Stimulated activated naive CD4-positive, alpha-beta T cell treated with Interleukin-2 at 50 U/mL for 16 hours (primary cell): ENCODE measurements around the gene CREBZF.
A peak's percentile ranks its signal among the peaks of the same experiment; 100 is the strongest.
"Not testable (repeated sequence)": the region's sequence is repeated elsewhere in the genome, so short reads cannot be mapped to it uniquely, and the experiment has no call there.

Experiments used
- DNase-seq: peaks from one replicate; lab custom pipeline; 2025; lab: John Stamatoyannopoulos, UW

The CREBZF gene

DNA sequence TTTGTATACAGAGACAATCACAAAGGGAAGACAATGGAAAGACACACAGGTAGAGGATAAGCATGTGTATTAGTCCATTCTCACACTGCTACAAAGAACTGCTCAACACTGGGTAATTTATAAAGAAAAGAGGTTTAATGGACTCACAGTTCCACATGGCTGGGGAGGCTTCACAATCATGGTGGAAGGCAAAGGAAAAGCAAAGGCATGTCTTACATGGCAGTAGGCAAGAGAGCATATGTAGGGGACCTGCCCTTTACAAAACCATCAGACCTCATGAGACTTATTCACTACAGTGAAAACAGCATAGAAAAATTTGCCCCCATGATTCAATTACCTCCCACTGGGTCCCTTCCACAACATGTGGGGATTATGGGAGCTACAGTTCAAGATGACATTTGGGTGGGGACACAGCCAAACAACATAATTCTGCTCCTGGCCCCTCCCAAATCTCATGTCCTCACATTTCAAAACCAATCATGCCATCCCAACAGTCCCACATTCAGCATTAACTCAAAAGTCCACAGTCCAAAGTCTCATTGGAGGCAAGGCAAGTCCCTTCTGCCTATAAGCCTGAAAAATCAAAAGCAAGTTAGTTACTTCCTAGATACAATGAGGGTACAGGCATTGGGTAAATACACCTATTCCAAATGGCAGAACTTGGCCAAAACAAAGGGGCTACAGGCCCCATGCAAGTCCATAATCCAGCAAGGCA is 6.2 kb upstream of the CREBZF start:
- DNase-seq, result not testable (repeated sequence)

DNA sequence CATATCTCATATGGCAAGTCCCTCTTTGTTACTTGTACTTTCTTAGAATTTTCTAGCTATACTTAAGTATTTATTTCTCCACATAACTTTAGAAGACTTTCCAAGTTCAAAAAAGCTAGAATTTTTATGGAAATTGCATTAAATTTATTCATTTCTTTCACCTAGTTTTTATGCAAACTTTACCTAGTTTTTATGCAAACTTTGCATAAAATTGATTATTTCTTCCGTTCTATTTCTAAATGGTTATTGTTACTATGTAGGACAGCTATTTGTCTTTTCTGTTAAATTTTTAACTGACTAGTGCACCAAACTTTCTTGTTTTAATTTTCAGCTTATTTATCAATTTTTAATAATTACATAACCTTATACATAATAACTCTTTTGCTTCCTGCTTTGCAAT is 3.2 kb upstream of the CREBZF start:
- DNase-seq, result no peak

DNA sequence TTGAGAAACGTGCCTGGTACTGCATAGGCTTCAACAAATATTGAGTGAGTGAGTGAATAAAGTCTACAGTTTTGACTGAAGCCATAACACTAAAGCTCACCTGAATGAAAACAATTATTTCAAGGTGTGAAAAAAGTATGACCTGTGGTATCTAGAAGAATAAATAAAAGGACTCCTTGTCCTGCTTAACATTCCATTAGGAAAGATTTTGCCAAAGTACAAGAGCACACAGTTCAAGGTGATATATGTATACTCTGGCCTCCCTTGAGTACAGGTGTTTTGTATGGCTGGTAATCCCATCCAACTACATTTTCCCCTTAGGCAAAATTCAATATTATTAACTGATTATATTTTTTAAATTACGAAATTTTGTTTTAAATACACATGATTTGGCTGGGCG is 1.8 kb upstream of the CREBZF start:
- no peak for DNase-seq

DNA sequence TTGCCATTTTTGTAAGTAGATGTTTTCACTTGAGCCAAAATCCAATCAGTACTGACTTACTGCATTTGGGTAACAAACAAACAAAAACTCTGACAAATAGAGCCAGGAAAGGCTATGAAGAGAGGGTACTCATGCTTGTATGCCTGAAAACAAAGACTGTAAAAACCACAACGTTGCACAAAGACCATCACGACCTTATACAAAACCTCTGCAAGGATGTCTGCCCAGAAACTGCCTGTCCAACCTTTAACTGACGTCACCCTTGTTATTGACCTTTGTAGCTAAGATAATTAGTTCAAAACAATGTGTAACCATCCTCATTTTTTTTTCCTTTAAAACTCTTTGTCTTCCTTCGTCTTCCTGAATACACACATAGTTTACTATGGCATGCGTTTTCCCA is 804 bp upstream of the CREBZF start:
- DNase-seq, result no peak

DNA sequence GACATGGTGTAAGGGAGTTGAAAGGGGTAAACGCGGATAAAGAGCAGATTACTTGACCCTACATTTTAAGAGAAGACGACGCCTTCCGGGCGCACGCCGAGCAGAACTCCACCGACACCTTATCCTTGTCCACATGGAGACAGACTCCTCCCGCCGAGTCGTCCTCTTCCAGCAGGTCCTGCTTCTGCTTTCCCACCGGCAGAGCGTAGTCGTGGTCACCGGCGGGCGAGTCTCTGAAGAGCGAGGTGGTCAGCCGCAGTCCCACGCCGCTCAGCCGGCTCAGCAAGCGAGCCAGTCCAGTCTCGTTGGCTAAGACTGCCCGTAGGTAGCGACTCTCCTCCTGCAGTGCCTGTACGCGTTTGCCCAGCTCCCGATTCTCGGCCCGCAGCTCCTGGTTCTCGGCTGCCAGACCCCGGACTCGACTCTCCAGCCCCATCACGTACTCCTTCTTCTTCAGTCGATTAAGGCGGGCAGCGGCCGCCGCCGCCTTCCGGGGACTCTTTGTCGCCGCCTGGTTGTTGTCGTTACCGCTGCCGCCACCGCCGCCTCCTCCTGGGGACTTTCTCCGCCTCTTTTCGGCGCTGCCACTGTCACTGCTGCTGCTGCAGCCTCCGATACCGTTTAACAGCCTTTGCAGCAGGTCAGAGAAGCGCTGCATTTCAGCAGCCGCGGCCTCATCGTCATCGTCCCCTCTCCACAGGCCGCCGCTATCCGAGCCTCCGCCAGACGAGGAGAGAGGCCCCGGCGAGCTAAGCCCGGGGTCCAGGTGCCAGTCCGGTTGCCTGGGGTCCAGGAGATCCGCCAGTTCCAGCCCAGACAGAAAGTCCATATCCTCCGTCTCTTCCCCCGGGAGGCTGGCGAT is 945 bp downstream of the CREBZF start:
- DNase-seq, result peak; percentile 89

- DNase-seq, result no peak
Observed at GRCh38 chr11:85663080-85663752, 1.7 kb downstream of the CREBZF start.

- DNase-seq, result no peak
Observed at GRCh38 chr11:85661972-85662664, 2.8 kb downstream of the CREBZF start.

DNA sequence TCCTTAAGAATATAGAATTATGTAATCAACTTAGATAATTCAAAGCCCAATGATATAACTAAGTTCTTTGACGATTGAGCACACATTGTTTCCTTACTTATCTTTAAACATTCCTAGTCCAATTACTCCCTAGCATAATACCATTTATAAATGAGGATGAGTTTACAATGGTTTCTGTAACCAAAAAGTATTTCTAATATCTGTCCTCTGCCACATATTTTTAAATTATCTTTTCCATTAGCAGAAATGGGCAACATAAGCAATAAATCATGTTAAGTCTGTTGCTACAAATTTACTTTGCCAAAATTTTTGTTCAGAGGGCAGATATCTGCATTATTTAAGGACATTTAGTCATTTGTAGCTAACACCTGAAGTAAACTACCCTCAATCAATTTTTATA is 6.7 kb downstream of the CREBZF start:
- DNase-seq, result no peak

- DNase-seq, result no peak
Observed at GRCh38 chr11:85656777-85657176, 8.2 kb downstream of the CREBZF start.

DNA sequence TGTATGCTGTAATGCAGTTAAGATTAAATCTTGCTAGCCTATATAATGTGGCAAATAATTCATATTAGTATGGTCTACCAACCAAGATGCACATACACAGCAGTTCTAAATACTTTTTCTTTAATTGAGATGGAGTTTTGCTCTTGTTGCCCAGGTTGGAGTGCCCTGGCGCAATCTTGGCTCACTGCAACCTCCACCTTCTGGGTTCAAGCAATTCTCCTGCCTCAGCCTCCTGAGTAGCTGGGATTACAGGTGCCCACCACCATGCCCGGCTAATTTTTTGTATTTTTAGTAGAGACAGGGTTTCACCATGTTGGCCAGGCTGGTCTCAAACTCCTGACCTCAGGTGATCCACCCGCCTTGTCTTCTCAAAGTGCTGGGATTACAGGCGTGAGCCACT is 10.6 kb downstream of the CREBZF start:
- not testable (repeated sequence) for DNase-seq

- DNase-seq, result no peak
Observed at GRCh38 chr11:85652786-85653447, 12.0 kb downstream of the CREBZF start.

- DNase-seq, result no peak
Observed at GRCh38 chr11:85651118-85651517, 13.8 kb downstream of the CREBZF start.

DNA sequence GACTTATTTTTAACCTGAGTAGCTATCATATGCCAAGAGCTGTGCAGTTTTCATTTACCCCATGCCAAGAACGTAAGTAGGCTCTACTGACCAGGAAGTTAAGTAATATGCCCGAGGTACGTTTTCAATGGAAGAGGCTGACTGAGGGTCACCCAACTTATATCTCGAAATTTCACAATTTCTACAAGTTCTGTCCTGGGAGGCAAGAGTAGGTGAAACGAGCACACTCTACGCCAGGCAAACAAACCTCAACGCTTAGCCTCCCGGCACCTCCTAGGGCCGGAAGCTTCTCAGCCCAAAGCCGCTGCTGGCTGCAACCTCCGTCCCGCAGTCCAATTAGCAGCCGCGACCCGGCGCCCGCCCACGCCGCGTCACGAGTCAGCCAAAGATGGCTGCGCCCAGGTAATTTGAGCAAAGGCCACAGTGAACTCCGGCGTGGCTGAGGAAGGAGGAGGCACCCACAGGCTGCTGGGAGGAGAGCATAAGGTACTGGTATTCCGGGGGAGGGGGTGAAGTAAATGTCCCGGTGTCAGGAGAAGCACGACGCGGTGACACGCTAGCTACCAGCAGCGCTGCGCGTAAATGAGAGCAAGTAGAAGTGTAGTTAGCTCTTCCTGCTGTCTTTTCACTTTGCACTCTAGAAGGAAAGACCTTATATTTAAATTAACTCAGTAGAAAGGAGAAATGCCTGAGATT is 17.2 kb downstream of the CREBZF start, which contains the start of gene TMEM126A:
TMEM126A (plus strand) TSS at position 364 of the 696 bp plus-strand sequence. CDS start 2,289 bp downstream, outside the sequence.
- peak; percentile 90 for DNase-seq

DNA sequence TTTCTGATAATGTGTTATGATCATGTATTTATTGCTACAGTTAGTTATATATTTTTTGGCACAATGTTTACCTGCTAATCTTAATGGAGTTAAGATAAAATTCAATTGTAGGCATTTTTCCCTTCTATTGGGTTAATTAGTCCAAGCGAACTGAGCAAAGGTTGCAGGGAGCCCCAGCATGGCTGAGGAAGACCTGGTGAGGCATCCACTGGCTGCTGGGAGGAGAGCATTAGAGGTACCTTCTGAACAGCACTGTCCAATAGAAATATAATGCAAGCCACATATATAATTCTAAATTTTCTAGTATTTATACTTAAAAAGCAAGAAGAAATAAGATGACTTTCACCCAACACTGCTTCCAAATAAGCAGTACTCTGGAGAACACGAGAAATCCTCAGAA is 17.9 kb downstream of the CREBZF start:
- no peak for DNase-seq

- DNase-seq, result no peak
Observed at GRCh38 chr11:85643191-85643614, 21.7 kb downstream of the CREBZF start.

DNA sequence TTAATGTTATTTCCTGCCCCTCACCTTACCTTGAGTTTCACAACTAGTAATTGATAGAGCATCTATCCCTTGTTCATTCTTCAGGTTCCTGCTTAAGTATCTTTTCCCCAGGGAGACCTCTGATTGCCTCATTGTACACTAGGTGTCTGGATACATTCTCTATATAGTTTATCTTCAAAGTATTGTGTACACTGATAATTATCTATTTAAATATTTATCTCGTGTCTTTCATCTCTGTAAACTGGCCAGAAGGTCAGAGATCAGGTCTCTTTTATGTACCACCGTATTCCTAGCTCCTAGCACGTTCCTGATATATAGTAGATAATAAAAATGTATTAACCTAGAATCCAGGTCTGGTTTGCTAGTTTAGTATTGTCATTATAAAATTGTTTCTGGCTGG is 30.2 kb downstream of the CREBZF start:
- no peak for DNase-seq

DNA sequence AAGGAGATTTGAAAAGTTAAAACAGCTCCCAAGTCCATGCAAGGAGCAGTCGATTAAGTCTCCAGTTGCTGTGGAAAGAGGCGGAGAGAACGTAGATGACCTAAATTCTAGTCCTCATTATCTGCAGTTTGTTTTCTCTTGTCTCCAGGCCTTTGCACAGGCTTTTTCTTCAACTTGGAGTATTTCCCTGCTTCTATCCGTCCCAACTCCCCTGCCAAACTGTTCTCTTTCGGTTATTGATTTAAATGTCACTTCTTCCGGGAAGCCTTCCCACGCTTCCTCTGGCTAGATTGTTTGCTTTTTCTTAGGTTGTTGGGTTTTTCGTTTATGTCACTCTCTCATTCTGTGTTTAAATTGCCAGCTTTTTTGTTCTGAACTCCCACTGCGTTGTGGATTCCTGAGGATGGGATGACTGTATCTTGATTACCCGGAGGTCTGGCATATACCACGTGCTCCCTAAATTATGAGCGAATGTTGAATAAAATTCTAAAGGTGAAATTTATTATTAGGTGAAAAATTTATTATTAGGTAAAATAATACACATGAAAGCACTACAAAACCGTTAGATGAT is 36.1 kb downstream of the CREBZF start:
- peak; percentile 19 for DNase-seq

DNA sequence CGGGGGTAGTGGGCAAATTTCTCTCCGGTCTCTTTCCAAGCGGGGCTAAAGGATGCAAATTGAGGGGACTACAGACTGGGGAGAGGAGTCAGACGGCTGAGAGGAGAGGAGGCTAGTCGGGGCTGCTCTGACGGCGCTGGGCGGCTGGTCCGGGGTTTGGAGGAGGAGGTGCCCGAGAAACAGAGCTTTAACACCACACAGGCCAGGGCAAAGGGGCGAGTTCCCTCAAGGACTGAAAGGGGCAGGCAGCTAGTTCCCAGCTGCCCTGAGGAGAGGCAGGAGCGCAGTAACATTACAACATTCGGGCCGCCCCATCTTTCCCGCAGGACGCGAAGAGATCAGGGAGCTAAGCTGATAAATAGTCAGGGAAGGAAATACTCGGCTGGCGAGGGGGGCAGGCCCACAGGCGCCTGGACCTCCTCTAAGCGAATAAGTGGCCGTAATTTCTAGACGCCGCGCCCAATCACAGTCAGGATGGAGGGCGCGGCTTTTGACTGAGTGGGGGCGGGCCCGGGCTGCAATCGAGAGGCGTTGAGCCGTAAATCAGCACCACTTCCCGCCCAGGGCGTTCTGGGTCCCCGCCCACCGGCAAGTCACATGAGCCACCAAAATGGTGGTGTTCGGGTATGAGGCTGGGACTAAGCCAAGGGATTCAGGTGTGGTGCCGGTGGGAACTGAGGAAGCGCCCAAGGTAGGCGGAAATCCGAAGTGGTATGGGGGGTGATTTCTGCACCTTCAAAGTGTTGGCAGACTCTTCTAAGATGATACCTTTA is 36.7 kb downstream of the CREBZF start, which contains the start of gene TMEM126B:
TMEM126B (plus strand) TSS at position 596 of the 773 bp plus-strand sequence; CDS start at position 611, 15 bp downstream.
- peak; percentile 97 for DNase-seq

DNA sequence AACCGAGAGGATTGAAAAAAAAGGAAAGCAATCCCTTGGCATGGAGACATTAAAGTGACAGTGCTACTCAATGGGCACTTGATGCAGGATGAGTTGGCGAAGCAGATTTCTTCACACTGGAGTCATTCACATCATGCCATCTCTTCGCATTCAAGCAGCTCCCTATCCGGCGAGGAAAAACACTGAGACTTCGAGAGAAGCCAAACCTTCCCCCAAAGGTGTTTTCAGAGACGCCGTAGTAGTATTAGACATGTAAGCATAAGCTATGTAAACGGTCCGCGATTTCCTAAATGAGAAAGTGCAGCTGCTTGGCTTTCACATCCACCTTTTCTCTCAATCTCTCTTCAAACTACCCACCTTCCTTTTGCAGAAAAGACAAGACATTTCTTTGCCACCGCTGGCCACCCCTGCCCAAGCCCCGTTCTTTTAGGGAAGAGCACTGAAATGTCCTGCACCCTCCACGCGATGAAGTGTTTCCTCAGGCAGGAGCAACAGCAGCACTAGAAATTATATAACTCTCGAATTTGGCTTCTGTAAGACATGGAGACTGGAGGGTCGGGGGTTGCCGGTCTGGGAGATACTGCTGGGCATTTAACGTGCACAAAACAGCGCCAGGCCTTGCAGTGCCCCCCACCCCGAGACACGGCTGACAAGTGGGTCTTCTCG is 37.5 kb downstream of the CREBZF start, which contains the start of gene DLG2:
DLG2 (minus strand) TSS at position 13 of the 666 bp plus-strand sequence.
- no peak for DNase-seq
